HEK293 (cell line): ENCODE results near the gene SAT1.

ENCODE experiments used
- CTCF ChIA-PET: fragments of 350-600 bp; formaldehyde crosslinking; extraction: SDS; loops from one replicate; lab custom pipeline; 2021; ENCODE audit warnings: antibody characterized with exemption; lab: Yijun Ruan, JAX
- POLR2A ChIA-PET: fragments of 300-600 bp; formaldehyde crosslinking; extraction: SDS; loops from one replicate; lab custom pipeline; 2020; ENCODE audit warnings: antibody characterized with exemption, inconsistent platforms; lab: Yijun Ruan, JAX
- H3K27ac ChIP-seq: fragments of 200-500 bp; sonication (Bioruptor generic); 2 replicates; pipeline ENCODE4 v1.5.1; 2014; ENCODE audit warnings: low read depth, low read length, control low read depth, inconsistent platforms; ENCODE audit errors: extremely low read depth
- H3K36me3 ChIP-seq, 2 experiments: fragments of 200-500 bp in 1 of 2; sonication (Bioruptor generic) in 1 of 2; 1 replicate in 1 of 2; 2 replicates in 1 of 2; pipeline ENCODE4 v1.5.1; 2014 to 2017; ENCODE audit warnings: inconsistent platforms in 2 of 2, low read length in 2 of 2; ENCODE audit not compliant: control insufficient read depth in 2 of 2, insufficient read depth in 1 of 2
- H3K4me1 ChIP-seq: fragments of 200-500 bp; sonication (Bioruptor generic); 2 replicates; pipeline ENCODE4 v1.5.1; 2014; ENCODE audit warnings: mild to moderate bottlenecking, low read length, inconsistent platforms; ENCODE audit not compliant: control insufficient read depth, insufficient read depth
- H3K4me3 ChIP-seq: 2 replicates; pipeline ENCODE4 v1.5.1; 2011; ENCODE audit warnings: low read depth, mild to moderate bottlenecking, control low read depth, low read length, moderate library complexity
- H3K9me3 ChIP-seq: fragments of 200-500 bp; sonication (Bioruptor generic); 2 replicates; pipeline ENCODE4 v1.5.1; 2014; ENCODE audit warnings: low read depth, low read length, inconsistent platforms; ENCODE audit not compliant: control insufficient read depth, insufficient read depth
- OSR2 ChIP-seq: fragments of 450-650 bp; formaldehyde crosslinking; IDR thresholded peaks from 2 replicates; pipeline ENCODE4 v1.5.1; 2016; ENCODE audit warnings: missing biosample characterization, missing genetic modification characterization
- PATZ1 ChIP-seq: fragments of 450-650 bp; formaldehyde crosslinking; IDR thresholded peaks from 2 replicates; pipeline ENCODE4 v1.5.1; 2016; ENCODE audit warnings: missing biosample characterization, missing genetic modification characterization
- PRDM10 ChIP-seq: fragments of 450-650 bp; formaldehyde crosslinking; IDR thresholded peaks from 2 replicates; pipeline ENCODE4 v1.5.1; 2016; ENCODE audit warnings: missing biosample characterization, missing genetic modification characterization
- ZBTB44 ChIP-seq: fragments of 450-650 bp; IDR thresholded peaks from 2 replicates; pipeline ENCODE4 v1.5.1; 2018; ENCODE audit warnings: missing biosample characterization, mild to moderate bottlenecking, missing genetic modification characterization
- ZNF645 ChIP-seq: fragments of 450-650 bp; formaldehyde crosslinking; IDR thresholded peaks from 2 replicates; pipeline ENCODE4; 2016; ENCODE audit warnings: missing biosample characterization, missing genetic modification characterization
- ZNF654 ChIP-seq: fragments of 450-650 bp; formaldehyde crosslinking; IDR thresholded peaks from 2 replicates; pipeline ENCODE4 v1.5.1; 2016; ENCODE audit warnings: low read depth, missing biosample characterization, missing genetic modification characterization

The SAT1 gene

GRCh38 chrX:23784470-23785331 lies 1.7 kb downstream of the SAT1 start (continued):
- TF ChIP-seq PATZ1 (tag by site-specific recombination) = 0 out of 2 replicates have a peak, but pooled peaks have one; percentile 17
- no peak for TF ChIP-seq ZNF654 (tag by site-specific recombination)

- Histone ChIP-seq H3K4me3 (no peak overlapping the region), H3K27ac (no peak overlapping the region)
Measured at GRCh38 chrX:23785580-23785979, 2.6 kb downstream of the SAT1 start.

More at GRCh38 chrX:23785580-23785979, 2.6 kb downstream of the SAT1 start:
- H3K9me3 ChIP-seq = no peaks in the 10 kb centered on the region
- H3K4me1 ChIP-seq = peaks cover 5% of the 10 kb centered on the region; the same call in 1 of the 2 replicates
- H3K36me3 ChIP-seq = peaks cover 0 to 25% of the 10 kb centered on the region in 2 experiments; a peak in 1 of 3 replicates
- TF ChIP-seq PRDM10 (peak; percentile 61), ZNF645 (tag by site-specific recombination) (no peak), OSR2 (tag by site-specific recombination) (peak; percentile 54; the same call in 1 of the 2 replicates), ZBTB44 (tag by site-specific recombination) (peak; percentile 95)
- TF ChIP-seq, all 188 proteins: peak for 3
- ChIA-PET CTCF (interaction anchor here (0.7 kb wide), 1 partner anchor 12 kb away, joined by 3 read pairs; no protein-coding TSS in a partner anchor), POLR2A (interaction anchor here (0.5 to 3.7 kb wide), 4 partner anchors 22 to 269 kb away, joined by 3 to 49 read pairs (median 24); partner anchors contain the start of gene EIF2S3)
